ENCODE results near the gene ADK.
"Not testable (repeated sequence)": the region's sequence is repeated elsewhere in the genome, so short reads cannot be mapped to it uniquely, and the experiment has no call there.

The ADK gene

DNA sequence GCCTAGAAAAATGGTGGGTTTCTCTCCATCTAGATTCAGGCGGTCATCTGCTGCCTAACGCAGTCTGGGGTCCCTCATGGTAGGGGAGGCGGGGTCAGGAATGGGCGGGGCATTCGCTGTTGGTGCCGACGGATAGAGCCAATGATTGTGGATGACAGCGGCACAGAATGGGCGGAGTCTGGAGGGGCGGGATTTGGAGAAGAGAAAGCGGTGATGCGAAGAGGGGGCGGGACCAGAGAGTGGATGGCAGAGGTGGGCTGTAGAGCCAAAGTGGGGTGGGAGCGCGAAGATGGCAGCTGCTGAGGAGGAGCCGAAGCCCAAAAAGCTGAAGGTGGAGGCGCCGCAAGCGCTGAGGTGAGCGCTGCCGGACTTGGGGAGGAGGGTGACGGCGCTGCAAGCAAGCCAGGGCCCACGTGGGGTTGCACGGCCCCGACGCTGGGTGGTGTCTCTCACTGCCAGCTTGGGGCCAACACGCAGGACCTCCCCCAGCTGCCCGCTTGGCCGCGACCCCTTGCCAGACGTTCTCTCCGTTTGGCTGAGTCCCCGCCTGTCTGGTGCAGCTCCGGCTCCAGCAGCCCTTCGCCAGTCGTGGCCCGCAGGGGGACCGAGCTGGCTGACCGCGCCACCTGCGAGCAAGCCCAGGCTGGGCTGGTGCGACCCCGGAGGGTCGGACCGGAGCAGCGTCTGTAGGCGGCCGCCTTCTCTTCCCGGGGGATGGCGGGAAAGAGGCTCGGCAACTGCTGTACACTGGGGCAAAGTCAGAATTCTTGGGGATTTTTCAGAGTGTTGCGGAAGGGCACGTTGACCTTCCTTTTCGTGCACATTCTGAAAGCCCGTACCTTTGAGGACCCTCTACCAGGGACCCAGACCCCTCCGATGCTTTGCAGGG lies at the start of gene ADK:
Gene ADK, plus strand, starts transcription at position 232 of the 889 bp plus-strand sequence. Its CDS starts 58 bp downstream, at position 290.
- DNase-seq: peak; percentile 99

DNA sequence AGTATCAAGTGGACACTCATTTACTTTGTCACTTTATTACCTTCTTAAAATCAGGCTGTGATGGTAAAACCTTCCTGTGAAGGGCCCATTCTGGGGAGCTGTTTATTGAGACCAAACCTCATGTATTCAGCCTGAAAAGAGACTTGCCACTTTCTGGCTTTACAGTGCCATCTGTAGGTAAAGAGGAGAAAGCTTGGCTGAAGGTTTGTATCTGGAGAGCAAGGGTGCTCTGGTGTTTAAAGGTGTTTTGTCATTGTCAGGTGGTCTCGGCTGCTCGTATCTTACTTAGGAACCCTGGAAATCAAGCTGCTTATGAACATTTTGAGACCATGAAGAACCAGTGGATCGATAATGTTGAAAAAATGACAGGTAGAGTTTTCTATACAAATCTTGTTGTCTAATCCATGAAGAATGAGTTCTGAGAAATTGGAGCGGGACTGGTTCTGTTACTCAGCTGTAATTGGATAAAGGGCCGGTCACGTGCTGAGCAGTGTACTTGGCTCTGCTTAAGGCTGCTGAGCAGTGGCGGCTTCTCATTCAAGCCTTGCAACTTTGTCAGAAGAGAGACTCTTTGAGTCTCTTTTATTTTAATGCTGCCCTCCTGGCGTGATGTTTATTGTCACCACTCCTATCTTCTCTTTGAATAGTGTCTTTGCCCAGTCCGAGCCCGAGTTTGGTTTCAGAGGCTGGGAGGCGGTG lies 47.3 kb upstream of the ADK start:
- peak; percentile 16 for DNase-seq

GRCh38 chr10:74104480-74104879 lies 46.5 kb upstream of the ADK start:
- DNase-seq: no peak

DNA sequence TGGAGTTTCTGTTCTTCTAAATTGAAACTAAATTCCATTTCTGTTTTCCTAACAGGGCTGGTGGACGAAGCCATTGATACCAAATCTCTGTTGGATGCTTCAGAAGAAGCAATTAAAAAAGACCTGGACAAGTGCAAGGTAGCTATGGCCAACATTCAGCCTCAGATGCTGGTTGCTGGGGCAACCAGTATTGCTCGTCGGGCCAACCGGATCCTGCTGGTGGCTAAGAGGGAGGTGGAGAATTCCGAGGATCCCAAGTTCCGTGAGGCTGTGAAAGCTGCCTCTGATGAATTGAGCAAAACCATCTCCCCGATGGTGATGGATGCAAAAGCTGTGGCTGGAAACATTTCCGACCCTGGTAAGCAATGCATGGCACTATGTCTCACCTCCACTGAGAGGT lies 46.0 kb upstream of the ADK start:
- DNase-seq: no peak

GRCh38 chr10:74107391-74107790 lies 43.6 kb upstream of the ADK start:
- DNase-seq: no peak

DNA sequence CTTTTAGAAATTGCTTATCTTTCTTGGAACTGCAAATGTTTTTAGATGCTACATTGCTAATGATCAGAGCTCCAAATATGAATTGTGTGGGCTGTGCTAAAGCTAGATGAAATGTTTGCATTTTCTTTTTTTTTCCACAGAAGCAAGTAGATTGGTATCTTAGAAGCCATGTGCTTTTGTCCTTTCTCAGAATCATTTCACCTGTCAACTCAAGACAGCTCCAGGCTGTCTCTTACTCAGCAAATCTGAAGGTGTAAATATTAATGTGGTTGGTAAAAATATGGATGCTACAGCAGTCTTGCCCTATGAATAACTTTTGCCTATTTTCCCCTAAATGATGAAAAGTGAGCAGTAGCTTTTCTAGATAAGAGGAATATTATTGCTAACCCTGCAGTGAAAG lies 41.6 kb upstream of the ADK start:
- DNase-seq: no peak

GRCh38 chr10:74110120-74110519 lies 40.9 kb upstream of the ADK start:
- DNase-seq: no peak

DNA sequence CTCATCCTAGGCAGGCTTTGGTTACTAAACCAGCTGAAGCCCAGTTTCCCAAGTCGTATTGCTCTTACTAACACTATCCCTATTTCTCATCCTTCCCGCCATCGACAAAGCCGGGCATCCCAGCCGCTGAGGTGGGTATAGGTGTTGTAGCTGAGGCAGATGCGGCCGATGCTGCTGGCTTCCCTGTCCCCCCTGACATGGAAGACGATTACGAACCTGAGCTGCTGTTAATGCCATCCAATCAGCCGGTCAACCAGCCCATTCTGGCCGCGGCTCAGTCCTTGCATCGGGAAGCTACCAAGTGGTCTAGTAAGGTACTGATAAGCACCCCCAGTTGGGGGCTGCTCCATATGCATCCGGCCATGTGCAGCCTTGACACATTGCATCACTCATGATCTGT lies 39.2 kb upstream of the ADK start:
- DNase-seq: no peak

GRCh38 chr10:74113546-74113945 lies 37.5 kb upstream of the ADK start:
- DNase-seq: no peak

- DNase-seq: no peak
Observed at GRCh38 chr10:74114041-74114448, 37.0 kb upstream of the ADK start.

GRCh38 chr10:74117738-74118137 lies 33.3 kb upstream of the ADK start:
- no peak for DNase-seq

- no peak for DNase-seq
Observed at GRCh38 chr10:74118804-74119203, 32.2 kb upstream of the ADK start.

GRCh38 chr10:74120911-74121310 lies 30.1 kb upstream of the ADK start:
- no peak for DNase-seq

DNA sequence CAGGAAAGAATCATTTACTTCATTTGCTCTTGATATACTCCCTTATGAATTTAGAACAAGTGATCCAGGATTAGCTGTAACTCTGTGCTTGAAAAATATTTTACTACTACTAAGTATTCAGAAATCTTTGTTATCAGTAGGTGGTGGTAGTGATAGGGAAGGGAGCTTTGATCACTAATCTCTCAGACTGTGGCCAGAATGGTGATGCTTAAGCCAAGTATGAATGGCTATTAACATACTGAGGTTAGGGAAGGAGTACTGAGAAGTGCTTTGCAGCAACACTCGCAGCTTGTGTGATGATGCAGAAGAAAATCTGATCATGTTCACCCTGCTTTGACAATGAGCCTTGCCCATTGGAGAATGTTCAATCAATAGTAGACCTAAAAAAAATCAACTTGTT lies 29.7 kb upstream of the ADK start:
- no peak for DNase-seq

GRCh38 chr10:74122060-74122459 lies 29.0 kb upstream of the ADK start:
- no peak for DNase-seq

GRCh38 chr10:74123081-74123480 lies 27.9 kb upstream of the ADK start:
- no peak for DNase-seq

GRCh38 chr10:74133923-74134820 lies 16.8 kb upstream of the ADK start:
- DNase-seq: no peak

- DNase-seq: no peak
Observed at GRCh38 chr10:74135452-74135851, 15.6 kb upstream of the ADK start.

DNA sequence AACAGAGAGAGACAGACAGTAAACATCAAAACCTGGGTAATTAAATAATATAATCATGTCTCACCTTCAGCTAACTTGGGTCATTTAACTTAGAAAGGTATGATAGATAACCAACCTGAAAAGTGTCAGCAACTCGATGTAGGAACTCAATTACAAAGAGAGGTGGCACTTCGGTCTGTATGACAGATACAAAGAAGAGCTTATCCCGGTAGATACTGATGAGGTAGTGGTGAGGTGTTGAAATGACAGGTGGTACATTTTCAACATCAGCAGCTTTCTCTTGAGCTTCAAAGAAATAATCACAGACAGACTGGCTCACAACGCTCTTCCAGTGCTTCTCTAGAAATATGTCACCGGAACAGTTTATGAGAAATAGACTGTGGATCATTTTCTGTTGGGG lies 13.0 kb upstream of the ADK start:
- DNase-seq: no peak

- not testable (repeated sequence) for DNase-seq
Observed at GRCh38 chr10:74138596-74138995, 12.4 kb upstream of the ADK start.

DNA sequence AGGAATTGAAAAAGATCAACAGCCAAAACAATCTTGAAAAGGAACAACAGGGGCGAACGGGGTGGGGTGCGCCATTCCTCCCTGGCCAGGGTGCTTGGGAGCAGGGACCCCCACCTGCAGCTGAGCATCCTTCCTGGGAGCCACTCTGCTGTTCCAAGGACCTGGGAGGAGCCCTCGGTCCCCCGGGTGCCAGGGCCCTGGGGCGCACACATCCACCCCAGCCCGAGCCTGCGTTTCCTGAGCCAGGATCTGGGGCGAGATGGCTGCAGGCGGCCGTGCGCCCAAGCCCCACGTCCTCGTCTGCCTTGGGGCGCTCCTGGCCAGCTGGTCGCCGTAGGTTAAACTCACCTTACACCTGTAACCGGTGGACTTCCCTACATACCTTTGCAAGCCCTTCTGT lies 11.0 kb upstream of the ADK start:
- DNase-seq: no peak

GRCh38 chr10:74140553-74140952 lies 10.5 kb upstream of the ADK start:
- no peak for DNase-seq

DNA sequence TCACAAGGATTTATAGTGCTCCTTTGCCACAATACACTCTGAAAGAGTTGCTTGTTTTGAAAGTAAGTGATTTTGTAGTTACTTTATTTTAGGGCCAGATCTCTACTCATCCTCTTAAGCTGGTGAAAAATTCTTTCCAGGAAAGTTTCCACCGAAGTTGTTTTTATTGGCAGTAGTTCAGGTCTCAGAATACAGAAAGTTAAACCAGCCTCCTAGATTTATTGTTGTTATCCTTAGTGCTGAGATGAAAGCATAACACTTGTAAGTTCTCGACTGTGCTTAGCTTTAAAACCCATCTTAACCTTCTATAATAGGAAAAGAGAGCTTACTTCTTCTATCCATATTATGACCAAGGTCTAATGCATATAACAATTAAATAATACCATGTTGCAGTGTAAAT lies 5.9 kb upstream of the ADK start:
- no peak for DNase-seq

Data from CD4-positive, alpha-beta T cell treated with Interleukin-4 for 4 hours (primary cell).